K562 (cell line): ENCODE measurements around the gene TMEM116. TPM values are rescaled to one million over a fixed set of nuclear protein-coding genes. Genes with fewer than 3 reads are reported as not detected.

Experiments used
- BRCA1 ChIP-seq, 2 experiments: fragments of 450-650 bp in 1 of 2; sonication (generic) in 1 of 2; formaldehyde crosslinking in 1 of 2; IDR thresholded peaks; 2 replicates each; pipeline versions ENCODE4 v1.5.0 to v1.6.1; 2017 to 2020; ENCODE audit warnings: mild to moderate bottlenecking in 1 of 2, missing genetic modification reagents in 1 of 2
- HDAC2 ChIP-seq: fragments of 450-650 bp; IDR thresholded peaks from 2 replicates; pipeline ENCODE4 v1.6.1; 2016; ENCODE audit warnings: mild to moderate bottlenecking
- HDAC3 ChIP-seq: fragments of 450-650 bp; IDR thresholded peaks from 2 replicates; pipeline ENCODE4 v1.6.1; 2018; ENCODE audit warnings: borderline replicate concordance, mild to moderate bottlenecking, moderate library complexity; ENCODE audit not compliant: partially characterized antibody
- MGA ChIP-seq: fragments of 450-650 bp; IDR thresholded peaks from 2 replicates; pipeline ENCODE4 v1.6.1; 2016; ENCODE audit warnings: mild to moderate bottlenecking, moderate library complexity
- NFE2 ChIP-seq: IDR thresholded peaks from 2 replicates; pipeline ENCODE4 v1.6.1; 2014; ENCODE audit warnings: antibody characterized with exemption, low read depth
- NFIC ChIP-seq: fragments of 450-650 bp; IDR thresholded peaks from 2 replicates; pipeline ENCODE4 v1.6.1; 2017; ENCODE audit warnings: mild to moderate bottlenecking, inconsistent platforms
- TFAM ChIP-seq: fragments of 250-450 bp; sonication (Bioruptor Pico); conservative IDR thresholded peaks from 2 replicates; pipeline ENCODE4 v1.5.0; 2021; ENCODE audit warnings: mild to moderate bottlenecking, moderate library complexity
- TRIM28 ChIP-seq: fragments of 450-650 bp; IDR thresholded peaks from 2 replicates; pipeline ENCODE4 v1.6.1; 2017
- ZBED1 ChIP-seq: IDR thresholded peaks from 2 replicates; pipeline ENCODE4 v1.6.1; 2014
- ZBTB2 ChIP-seq: fragments of 450-650 bp; IDR thresholded peaks from 2 replicates; pipeline ENCODE4 v1.6.1; 2016; ENCODE audit warnings: antibody characterized with exemption
- ZBTB43 ChIP-seq: sonication (generic); formaldehyde crosslinking; IDR thresholded peaks from 2 replicates; pipeline ENCODE4 v1.8.0; 2023; ENCODE audit warnings: mild to moderate bottlenecking, missing genetic modification reagents
- ZSCAN29 ChIP-seq: fragments of 450-650 bp; IDR thresholded peaks from 2 replicates; pipeline ENCODE4 v1.6.1; 2017
- polyA plus RNA-seq, 8 experiments: library from polyadenylated mRNA; depleted of rRNA in 4 of 8; stranded (reverse) in 5 of 8; unstranded in 3 of 8; fragments of >200 nt; fragmentation: Nextera tagmentation in 2 of 8; fragmentation: Illumina TruSeq in 1 of 8; extraction: Ambion mirVana in 2 of 8; extraction: Trizol in 1 of 8; gene quantifications; 2 replicates each; pipeline versions ENCODE4 v1.2.1 to v1.2.3, GENCODE V29; 2011 to 2014; ENCODE audit warnings: inconsistent platforms in 1 of 8, missing spikeins in 1 of 8
- total RNA-seq, 7 experiments: library from RNA; depleted of rRNA in 6 of 7; stranded (reverse); fragments of >200 nt in 6 of 7; fragmentation: Illumina TruSeq in 2 of 7; extraction: Trizol in 2 of 7; gene quantifications; 2 replicates each; pipeline versions ENCODE4 v1.2.1 to v1.2.3, GENCODE V29; 2011 to 2021; ENCODE audit warnings: low replicate concordance in 1 of 7

Gene TMEM116
- total and polyA plus RNA-seq, 9 of the 15 experiments (the other 6 are each of a cell fraction or from before 2014, with no cell fraction given): 5.2 to 78.6 (median 13.9) TPM

- TF ChIP-seq ZSCAN29: no peak
- TF ChIP-seq MGA: no peak
- no peak for TF ChIP-seq TRIM28
- no peak for TF ChIP-seq ZBED1
- TF ChIP-seq NFIC: peak; percentile 44
- no peak for TF ChIP-seq BRCA1 (IDR thresholded peaks at IDR 0.05)
- TF ChIP-seq BRCA1 (CRISPR knock-in tag; IDR thresholded peaks at IDR 0.05): no peak
- TF ChIP-seq ZBTB2: no peak
- TF ChIP-seq ZBTB43 (CRISPR knock-in tag): no peak
- no peak for TF ChIP-seq TFAM (CRISPR knock-in tag)
- TF ChIP-seq HDAC3: no peak
- no peak for TF ChIP-seq HDAC2
- TF ChIP-seq NFE2: no peak
These were observed 59.5 kb downstream of the TMEM116 start (continued) for GRCh38 chr12:111953455-111953854.
